ENCODE results near the gene SPDYE1.

GRCh38 chr7:43953071-43953470 lies 44.6 kb upstream of the SPDYE1 start:
- no peak for TF ChIP-seq EZH2 (IDR thresholded peaks at IDR 0.05; ENCODE audit: low read length)
- TF ChIP-seq, protein P1, sequence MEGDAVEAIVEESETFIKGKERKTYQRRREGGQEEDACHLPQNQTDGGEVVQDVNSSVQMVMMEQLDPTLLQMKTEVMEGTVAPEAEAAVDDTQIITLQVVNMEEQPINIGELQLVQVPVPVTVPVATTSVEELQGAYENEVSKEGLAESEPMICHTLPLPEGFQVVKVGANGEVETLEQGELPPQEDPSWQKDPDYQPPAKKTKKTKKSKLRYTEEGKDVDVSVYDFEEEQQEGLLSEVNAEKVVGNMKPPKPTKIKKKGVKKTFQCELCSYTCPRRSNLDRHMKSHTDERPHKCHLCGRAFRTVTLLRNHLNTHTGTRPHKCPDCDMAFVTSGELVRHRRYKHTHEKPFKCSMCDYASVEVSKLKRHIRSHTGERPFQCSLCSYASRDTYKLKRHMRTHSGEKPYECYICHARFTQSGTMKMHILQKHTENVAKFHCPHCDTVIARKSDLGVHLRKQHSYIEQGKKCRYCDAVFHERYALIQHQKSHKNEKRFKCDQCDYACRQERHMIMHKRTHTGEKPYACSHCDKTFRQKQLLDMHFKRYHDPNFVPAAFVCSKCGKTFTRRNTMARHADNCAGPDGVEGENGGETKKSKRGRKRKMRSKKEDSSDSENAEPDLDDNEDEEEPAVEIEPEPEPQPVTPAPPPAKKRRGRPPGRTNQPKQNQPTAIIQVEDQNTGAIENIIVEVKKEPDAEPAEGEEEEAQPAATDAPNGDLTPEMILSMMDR (optimal IDR thresholded peaks at IDR 0.05 in 1 of 3, IDR thresholded peaks at IDR 0.05 in 1 of 3, conservative IDR thresholded peaks at IDR 0.05 in 1 of 3; ENCODE audit: extremely low read depth in 1 of 3, insufficient read depth in 2 of 3, low read length in 3 of 3) = no peak

All from keratinocyte (primary cell).